SK-N-MC (cell line): ENCODE data around the gene WWC1.

ENCODE experiments used
- DNase-seq: peaks from one replicate; pipeline ENCODE4 v3.0.0-alpha.2; 2011; ENCODE audit warnings: low read depth, low spot score
- H3K27ac ChIP-seq: fragments of 200-600 bp; sonication (generic); 2 replicates; pipeline ENCODE4 v1.5.1; 2016; ENCODE audit warnings: mixed run types
- H3K36me3 ChIP-seq: fragments of 200-600 bp; sonication (generic); 2 replicates; pipeline ENCODE4 v1.6.1; 2017; ENCODE audit warnings: antibody characterized with exemption, low read length, mixed read lengths; ENCODE audit not compliant: insufficient read depth
- H3K4me3 ChIP-seq: fragments of 200-600 bp; sonication (generic); 2 replicates; pipeline ENCODE4 v1.5.1; 2016
- H3K9ac ChIP-seq: fragments of 200-600 bp; sonication (generic); 2 replicates; pipeline ENCODE4 v1.8.0; 2017; ENCODE audit warnings: mixed run types, mixed read lengths; ENCODE audit not compliant: insufficient read length
- H3K9me3 ChIP-seq: fragments of 200-600 bp; sonication (generic); 2 replicates; pipeline ENCODE4 v1.6.1; 2017; ENCODE audit warnings: low read depth, mild to moderate bottlenecking, antibody characterized with exemption, low read length, moderate library complexity, mixed read lengths
- EZH2 ChIP-seq: fragments of 200-600 bp; sonication (generic); IDR thresholded peaks from one replicate; pipeline ENCODE4 v1.6.1; 2017; ENCODE audit warnings: antibody characterized with exemption
- FOXP2 ChIP-seq: optimal IDR thresholded peaks from 2 replicates; pipeline ENCODE3; 2011; ENCODE audit warnings: mild to moderate bottlenecking, moderate library complexity; ENCODE audit not compliant: insufficient read depth; ENCODE audit errors: extremely low read length, control extremely low read depth
- POLR2AphosphoS5 ChIP-seq: IDR thresholded peaks from 2 replicates; pipeline ENCODE4 v1.6.1; 2012; ENCODE audit warnings: mild to moderate bottlenecking, low read depth, low read length, borderline replicate concordance

WWC1 gene

GRCh38 chr5:168290902-168291341 is 523 bp upstream of the WWC1 start:
- TF ChIP-seq FOXP2 (no peak), POLR2AphosphoS5 (no peak), EZH2 (no peak)

GRCh38 chr5:168291964-168292785 is 730 bp downstream of the WWC1 start:
- peak overlapping the region; percentile 66; the same call in 1 of the 2 replicates for H3K4me3 ChIP-seq
- no peak overlapping the region for H3K9ac ChIP-seq
- no peak for TF ChIP-seq POLR2AphosphoS5
- no peak for TF ChIP-seq FOXP2
- no peak for TF ChIP-seq EZH2
- no peaks in the 10 kb centered on the region for H3K9me3 ChIP-seq
- H3K27ac ChIP-seq = no peak overlapping the region
- H3K36me3 ChIP-seq = no peaks in the 10 kb centered on the region
- no peak for DNase-seq

More at GRCh38 chr5:168290902-168291341, 523 bp upstream of the WWC1 start:
- Histone ChIP-seq H3K27ac (no peak overlapping the region), H3K9me3 (no peaks in the 10 kb centered on the region), H3K36me3 (no peaks in the 10 kb centered on the region), H3K9ac (no peak overlapping the region), H3K4me3 (peak overlapping the region; percentile 66)
- DNase-seq = no peak

GRCh38 chr5:168292786-168293696 is 1.6 kb downstream of the WWC1 start:
- Histone ChIP-seq H3K27ac (no peak overlapping the region), H3K4me3 (no peak overlapping the region), H3K36me3 (no peaks in the 10 kb centered on the region), H3K9ac (no peak overlapping the region), H3K9me3 (no peaks in the 10 kb centered on the region)
- no peak for DNase-seq
- no peak for TF ChIP-seq EZH2
- no peak for TF ChIP-seq FOXP2
- TF ChIP-seq POLR2AphosphoS5 = no peak

- H3K9me3 ChIP-seq = no peaks in the 10 kb centered on the region
- no peaks in the 10 kb centered on the region for H3K36me3 ChIP-seq
- no peak overlapping the region for H3K4me3 ChIP-seq
- H3K9ac ChIP-seq = no peak overlapping the region
- no peak overlapping the region for H3K27ac ChIP-seq
- no peak for DNase-seq
- TF ChIP-seq POLR2AphosphoS5 (no peak), EZH2 (no peak), FOXP2 (no peak)
Measured at GRCh38 chr5:168295574-168296201, 4.2 kb downstream of the WWC1 start.

- no peaks in the 10 kb centered on the region for H3K9me3 ChIP-seq
- H3K9ac ChIP-seq = no peak overlapping the region
- DNase-seq = no peak
- no peaks in the 10 kb centered on the region for H3K36me3 ChIP-seq
- TF ChIP-seq POLR2AphosphoS5 (no peak), EZH2 (no peak), FOXP2 (no peak)
- H3K4me3 ChIP-seq = no peak overlapping the region
- no peak overlapping the region for H3K27ac ChIP-seq
Measured at GRCh38 chr5:168296682-168297081, 5.2 kb downstream of the WWC1 start.

- Histone ChIP-seq H3K9ac (no peak overlapping the region), H3K36me3 (no peaks in the 10 kb centered on the region), H3K27ac (no peak overlapping the region), H3K9me3 (no peaks in the 10 kb centered on the region), H3K4me3 (no peak overlapping the region)
- DNase-seq = no peak
- TF ChIP-seq POLR2AphosphoS5 = no peak
- no peak for TF ChIP-seq FOXP2
- TF ChIP-seq EZH2 = no peak
Measured at GRCh38 chr5:168298949-168299348, 7.5 kb downstream of the WWC1 start.

- no peak for TF ChIP-seq POLR2AphosphoS5
- no peak for TF ChIP-seq FOXP2
- TF ChIP-seq EZH2 = no peak
- H3K4me3 ChIP-seq = no peak overlapping the region
- no peak overlapping the region for H3K27ac ChIP-seq
Measured at GRCh38 chr5:168299372-168299771, 7.9 kb downstream of the WWC1 start.

More at GRCh38 chr5:168299372-168299771, 7.9 kb downstream of the WWC1 start:
- DNase-seq = no peak
- Histone ChIP-seq H3K9me3 (no peaks in the 10 kb centered on the region), H3K9ac (no peak overlapping the region), H3K36me3 (no peaks in the 10 kb centered on the region)
